ENCODE results near the gene IFIT1. TPM values are rescaled to one million over a fixed set of nuclear protein-coding genes. Genes with fewer than 3 reads are reported as not detected.
"Not testable (repeated sequence)": the region's sequence is repeated elsewhere in the genome, so short reads cannot be mapped to it uniquely, and the experiment has no call there.

The IFIT1 gene
- total RNA-seq, 4 donors from 2014 or later = 13.5 to 27.4 (median 19.7) TPM

DNA sequence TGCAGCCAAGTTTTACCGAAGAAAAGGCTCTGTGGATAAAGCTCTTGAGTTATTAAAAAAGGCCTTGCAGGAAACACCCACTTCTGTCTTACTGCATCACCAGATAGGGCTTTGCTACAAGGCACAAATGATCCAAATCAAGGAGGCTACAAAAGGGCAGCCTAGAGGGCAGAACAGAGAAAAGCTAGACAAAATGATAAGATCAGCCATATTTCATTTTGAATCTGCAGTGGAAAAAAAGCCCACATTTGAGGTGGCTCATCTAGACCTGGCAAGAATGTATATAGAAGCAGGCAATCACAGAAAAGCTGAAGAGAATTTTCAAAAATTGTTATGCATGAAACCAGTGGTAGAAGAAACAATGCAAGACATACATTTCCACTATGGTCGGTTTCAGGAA, 10.6 kb downstream of the IFIT1 start:
- H3K36me3 ChIP-seq = no peaks in the 10 kb centered on the region
- TF ChIP-seq POLR2A (IDR thresholded peaks at IDR 0.05) = no peak
- no peak for TF ChIP-seq CTCF (IDR thresholded peaks at IDR 0.05)
- intact Hi-C loops (cut with DNase I; ENCODE audit: low total_unique reads) = no loop called here
- H3K27me3 ChIP-seq = no peaks in the 10 kb centered on the region
- no peak for DNase-seq
- no peaks in the 10 kb centered on the region for H3K4me1 ChIP-seq
- no peaks in the 10 kb centered on the region for H3K9me3 ChIP-seq
- no peak overlapping the region for H3K4me3 ChIP-seq
- no peak overlapping the region for H3K27ac ChIP-seq

DNA sequence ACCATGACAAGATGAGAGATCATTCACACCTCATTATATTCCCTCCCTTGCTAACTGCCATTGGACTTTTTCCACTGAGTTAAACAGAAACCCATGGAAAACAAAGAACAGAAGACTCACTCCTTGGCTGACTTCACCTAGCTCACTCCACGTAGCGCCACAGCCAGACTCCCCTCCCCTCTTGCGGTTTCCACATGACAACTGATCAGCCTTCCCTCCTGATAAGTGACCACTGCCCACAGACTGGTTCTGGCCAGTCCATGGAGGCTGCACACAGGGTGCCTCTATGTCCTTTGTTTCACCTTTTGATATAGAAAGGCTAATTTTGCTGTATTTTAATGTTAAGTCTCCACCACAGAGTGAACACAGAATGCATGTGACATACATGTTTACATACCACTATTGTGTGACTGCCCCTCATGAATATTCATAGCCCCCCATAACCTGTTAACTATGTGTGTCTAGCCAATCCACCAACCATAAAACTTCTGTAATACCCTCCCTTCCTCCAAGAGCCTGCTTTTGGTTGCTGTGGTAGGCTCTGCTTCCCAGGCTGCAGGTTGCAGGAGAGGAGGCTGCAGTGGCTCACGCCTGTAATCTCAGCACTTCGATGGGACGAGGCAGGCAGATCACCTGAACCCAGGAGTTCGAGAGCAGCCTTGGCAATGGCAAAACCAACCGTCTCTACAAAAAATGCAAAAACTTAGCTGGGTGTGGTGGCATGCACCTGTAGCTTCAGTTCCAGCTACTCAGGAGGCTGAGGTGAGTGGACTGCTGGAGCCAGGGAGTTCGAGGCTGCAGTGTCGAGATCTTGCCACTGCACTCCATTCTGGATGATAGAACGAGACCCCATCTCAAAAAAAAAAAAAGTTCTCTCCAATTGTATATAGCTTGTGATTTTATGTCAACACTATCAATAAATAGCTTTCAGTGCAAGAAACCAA, 12.0 kb downstream of the IFIT1 start:
- TF ChIP-seq POLR2A (IDR thresholded peaks at IDR 0.05) (no peak), CTCF (IDR thresholded peaks at IDR 0.05) (no peak)
- DNase-seq = no peak
- no peaks in the 10 kb centered on the region for H3K36me3 ChIP-seq
- no peaks in the 10 kb centered on the region for H3K4me1 ChIP-seq
- H3K27ac ChIP-seq = no peak overlapping the region
- no peaks in the 10 kb centered on the region for H3K27me3 ChIP-seq
- intact Hi-C loops (cut with DNase I; ENCODE audit: low total_unique reads) = no loop called here
- H3K9me3 ChIP-seq = no peaks in the 10 kb centered on the region
- no peak overlapping the region for H3K4me3 ChIP-seq

GRCh38 chr10:89406178-89406577, 13.8 kb downstream of the IFIT1 start:
- intact Hi-C loops (cut with DNase I; ENCODE audit: low total_unique reads); H3K9me3 ChIP-seq; H3K36me3 ChIP-seq; H3K4me1 ChIP-seq; H3K27ac ChIP-seq; H3K4me3 ChIP-seq; H3K27me3 ChIP-seq; DNase-seq: not testable (repeated sequence)

DNA sequence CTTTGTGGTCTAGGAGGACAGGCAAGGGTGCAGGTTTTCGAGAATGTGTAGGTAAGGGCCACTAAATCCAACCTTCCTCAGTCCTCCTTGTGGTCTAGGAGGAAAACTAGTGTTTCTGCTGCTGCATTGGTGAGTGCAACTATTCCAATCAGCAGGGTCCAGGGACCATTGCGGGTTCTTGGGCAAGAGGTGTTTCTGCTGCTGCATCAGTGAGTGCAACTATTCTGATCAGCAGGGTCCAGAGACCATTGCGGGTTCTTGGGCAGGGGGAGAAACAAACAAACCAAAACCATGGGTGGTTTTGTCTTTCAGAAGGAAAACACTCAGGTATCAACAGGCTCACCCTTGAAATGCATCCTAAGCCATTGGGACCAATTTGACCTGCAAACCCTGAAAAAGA, 15.4 kb downstream of the IFIT1 start:
- H3K27me3 ChIP-seq; H3K4me3 ChIP-seq; H3K4me1 ChIP-seq; H3K27ac ChIP-seq; H3K36me3 ChIP-seq; H3K9me3 ChIP-seq; intact Hi-C loops (cut with DNase I; ENCODE audit: low total_unique reads); DNase-seq: not testable (repeated sequence)

DNA sequence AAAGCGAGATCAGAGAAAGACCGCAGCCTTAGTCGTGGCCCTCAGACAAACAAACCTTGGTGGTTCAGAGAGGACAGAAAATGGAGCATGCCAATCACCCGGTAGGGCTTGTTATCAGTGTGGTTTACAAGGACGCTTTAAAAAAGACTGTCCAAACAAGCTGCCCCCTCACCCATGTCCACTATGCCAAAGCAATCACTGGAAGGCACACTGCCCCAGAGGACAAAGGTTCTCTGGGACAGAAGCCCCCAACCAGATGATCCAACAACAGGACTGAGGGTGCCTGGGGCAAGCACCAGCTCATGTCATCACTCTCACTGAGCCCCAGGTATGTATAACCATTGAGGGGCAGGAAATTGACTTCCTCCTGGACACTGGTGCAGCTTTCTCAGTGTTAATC, 16.9 kb downstream of the IFIT1 start:
- H3K36me3 ChIP-seq; H3K4me1 ChIP-seq; H3K9me3 ChIP-seq; H3K27me3 ChIP-seq; DNase-seq; H3K27ac ChIP-seq; intact Hi-C loops (cut with DNase I; ENCODE audit: low total_unique reads); H3K4me3 ChIP-seq: not testable (repeated sequence)

DNA sequence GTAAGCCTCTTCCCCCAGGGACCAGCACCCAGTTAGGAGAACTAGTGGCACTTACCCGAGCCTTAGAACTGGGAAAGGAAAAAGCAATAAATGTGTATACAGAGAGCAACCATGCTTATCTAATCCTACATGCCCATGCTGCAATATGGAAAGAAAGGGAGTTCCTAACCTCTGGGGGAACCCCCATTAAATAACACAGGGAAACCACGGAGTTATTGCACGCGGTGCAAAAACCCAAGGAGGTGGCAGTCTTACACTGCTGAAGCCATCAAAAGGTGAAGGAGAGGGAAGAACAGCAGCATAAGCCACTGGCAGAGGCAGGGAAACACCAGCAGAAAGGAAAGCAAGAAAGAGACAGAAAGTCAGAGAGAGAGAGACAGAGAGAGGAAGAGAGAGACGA, 18.1 kb downstream of the IFIT1 start:
- H3K4me3 ChIP-seq; H3K9me3 ChIP-seq; intact Hi-C loops (cut with DNase I; ENCODE audit: low total_unique reads); H3K27me3 ChIP-seq; DNase-seq; H3K27ac ChIP-seq; H3K36me3 ChIP-seq; H3K4me1 ChIP-seq: not testable (repeated sequence)

GRCh38 chr10:89411135-89411534, 18.7 kb downstream of the IFIT1 start:
- DNase-seq; H3K27ac ChIP-seq; H3K27me3 ChIP-seq; H3K4me1 ChIP-seq; H3K9me3 ChIP-seq; H3K36me3 ChIP-seq; H3K4me3 ChIP-seq; intact Hi-C loops (cut with DNase I; ENCODE audit: low total_unique reads): not testable (repeated sequence)

DNA sequence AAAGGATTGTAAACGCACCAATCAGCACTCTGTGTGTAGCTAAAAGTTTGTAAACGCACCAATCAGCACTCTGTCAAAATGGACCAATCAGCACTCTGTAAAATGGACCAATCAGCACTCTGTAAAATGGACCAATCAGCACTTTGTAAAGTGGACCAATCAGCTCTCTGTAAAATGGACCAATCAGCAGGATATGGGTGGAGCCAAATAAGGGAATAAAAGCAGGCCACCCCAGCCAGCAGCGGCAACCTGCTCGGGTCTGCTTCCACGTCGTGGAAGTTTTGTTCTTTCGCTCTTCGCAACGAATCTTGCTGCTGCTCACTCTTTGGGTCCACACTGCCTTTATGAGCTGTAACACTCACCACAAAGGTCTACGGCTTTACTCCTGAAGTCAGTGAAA, 19.9 kb downstream of the IFIT1 start:
- H3K27ac ChIP-seq; intact Hi-C loops (cut with DNase I; ENCODE audit: low total_unique reads); H3K36me3 ChIP-seq; H3K4me3 ChIP-seq; DNase-seq; H3K27me3 ChIP-seq; H3K9me3 ChIP-seq; H3K4me1 ChIP-seq: not testable (repeated sequence)

Data from uterus (tissue), 4 donors.